ENCODE results near the gene CYP39A1. TPM values are rescaled to one million over a fixed set of nuclear protein-coding genes. Genes with fewer than 3 reads are reported as not detected.

The CYP39A1 gene
- total and polyA plus RNA-seq, 8 donors = 1.8 to 11.6 (median 7.8) TPM; not detected in 1

DNA sequence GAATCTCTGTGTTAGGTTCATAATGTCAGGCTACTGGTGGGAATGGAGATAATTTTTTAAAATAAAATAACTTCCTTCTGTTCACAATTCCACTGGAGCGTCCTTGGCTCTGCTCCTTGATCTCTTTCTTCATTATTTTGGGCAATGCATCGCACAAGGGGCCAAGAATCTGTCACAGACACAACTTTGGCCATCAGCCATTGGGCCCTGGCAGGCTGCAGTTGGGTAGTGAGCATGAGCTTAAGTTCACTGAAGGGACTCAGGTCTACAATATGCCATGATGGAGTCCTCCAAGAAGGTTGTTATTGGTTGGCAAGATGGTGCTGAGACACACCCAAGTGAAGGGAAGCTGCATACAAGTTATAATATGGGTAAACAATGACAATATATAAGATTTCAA lies 40.0 kb downstream of the CYP39A1 start:
- WGBS, 5 donors = 66 to 84% (median 81%) methylated on average over 2 of the region's 2 CpGs
- H3K9me3 ChIP-seq = no peaks in the 10 kb centered on the region
- H3K4me3 ChIP-seq = no peak overlapping the region
- no peaks in the 10 kb centered on the region for H3K27me3 ChIP-seq
- no peaks in the 10 kb centered on the region for H3K4me1 ChIP-seq
- intact Hi-C loops (cut with DNase I; ENCODE audit: low total_unique reads) = no loop called here
- H3K27ac ChIP-seq = no peak overlapping the region
- H3K36me3 ChIP-seq = no peaks in the 10 kb centered on the region
- no peak for DNase-seq
- no peak for TF ChIP-seq EP300 (IDR thresholded peaks at IDR 0.05)
- no peak for TF ChIP-seq CTCF (IDR thresholded peaks at IDR 0.05)
- no peak for TF ChIP-seq POLR2AphosphoS5 (IDR thresholded peaks at IDR 0.05)
- TF ChIP-seq POLR2A (IDR thresholded peaks at IDR 0.05) = no peak

GRCh38 chr6:46610862-46611553 lies 41.6 kb downstream of the CYP39A1 start:
- Histone ChIP-seq H3K27me3 (no peaks in the 10 kb centered on the region), H3K36me3 (no peaks in the 10 kb centered on the region), H3K9me3 (no peaks in the 10 kb centered on the region), H3K4me1 (no peaks in the 10 kb centered on the region), H3K4me3 (no peak overlapping the region), H3K27ac (no peak overlapping the region)
- TF ChIP-seq CTCF (IDR thresholded peaks at IDR 0.05) = no peak
- intact Hi-C loops (cut with DNase I; ENCODE audit: low total_unique reads) = no loop called here
- no peak for DNase-seq
- 65 to 77% (median 71%) methylated on average over 3 of the region's 3 CpGs for WGBS, 5 donors

- intact Hi-C loops (cut with DNase I; ENCODE audit: low total_unique reads) = no loop called here
- Histone ChIP-seq H3K9me3 (no peaks in the 10 kb centered on the region), H3K27me3 (no peaks in the 10 kb centered on the region), H3K4me3 (no peak overlapping the region), H3K27ac (no peak overlapping the region), H3K36me3 (no peaks in the 10 kb centered on the region), H3K4me1 (no peaks in the 10 kb centered on the region)
- peak in 1 of 2 donors; percentile 26 for DNase-seq
- WGBS, 5 donors = 70 to 87% (median 76%) methylated on average over 3 of the region's 3 CpGs
- no peak for TF ChIP-seq CTCF (IDR thresholded peaks at IDR 0.05)
- no peak for TF ChIP-seq EP300 (IDR thresholded peaks at IDR 0.05)
- TF ChIP-seq POLR2AphosphoS5 (IDR thresholded peaks at IDR 0.05) = no peak
- no peak for TF ChIP-seq POLR2A (IDR thresholded peaks at IDR 0.05)
Observed at GRCh38 chr6:46606338-46606737, 46.3 kb downstream of the CYP39A1 start.

DNA sequence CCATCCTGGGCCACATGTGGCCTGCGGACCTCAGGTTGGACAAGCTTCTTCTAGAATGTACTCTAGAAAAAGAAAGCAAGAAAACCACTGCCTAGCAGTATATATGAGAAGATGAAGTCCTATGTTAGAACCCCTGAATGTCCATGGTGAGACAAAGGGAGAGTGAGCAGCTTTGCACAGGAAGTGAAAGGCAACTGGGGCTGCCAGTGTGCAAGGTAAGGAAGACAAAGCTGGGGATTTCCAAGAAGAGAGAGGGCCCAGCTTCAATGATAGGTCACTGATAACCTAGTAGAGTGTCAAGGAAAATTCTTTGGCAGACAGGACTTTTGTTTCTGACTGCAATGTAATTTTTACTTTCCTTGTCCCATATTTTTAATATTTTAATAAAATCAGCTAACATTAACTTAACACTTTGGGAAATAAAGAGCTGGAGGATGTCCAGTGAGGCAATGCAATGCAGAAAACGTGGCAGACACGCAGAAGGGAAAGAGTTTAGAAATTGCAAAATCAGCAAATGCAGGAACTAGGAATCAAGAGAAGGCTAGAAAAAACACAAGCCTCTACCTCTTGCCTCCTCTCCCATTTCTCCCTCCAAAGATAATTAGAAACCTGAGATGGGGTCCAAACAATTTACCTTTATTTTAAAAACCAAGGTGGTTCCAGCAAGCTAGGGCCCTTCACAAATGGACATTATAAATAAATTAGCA lies 47.4 kb downstream of the CYP39A1 start:
- H3K4me1 ChIP-seq = no peaks in the 10 kb centered on the region
- H3K36me3 ChIP-seq = no peaks in the 10 kb centered on the region
- TF ChIP-seq POLR2AphosphoS5 (IDR thresholded peaks at IDR 0.05) = no peak
- TF ChIP-seq EP300 (IDR thresholded peaks at IDR 0.05) = no peak
- intact Hi-C loops (cut with DNase I; ENCODE audit: low total_unique reads) = no loop called here
- DNase-seq = no peak
- WGBS, 5 donors = 84 to 93% (median 90%) methylated on average over 3 of the region's 3 CpGs
- H3K9me3 ChIP-seq = no peaks in the 10 kb centered on the region
- no peak overlapping the region for H3K27ac ChIP-seq
- H3K4me3 ChIP-seq = no peak overlapping the region
- no peaks in the 10 kb centered on the region for H3K27me3 ChIP-seq

DNA sequence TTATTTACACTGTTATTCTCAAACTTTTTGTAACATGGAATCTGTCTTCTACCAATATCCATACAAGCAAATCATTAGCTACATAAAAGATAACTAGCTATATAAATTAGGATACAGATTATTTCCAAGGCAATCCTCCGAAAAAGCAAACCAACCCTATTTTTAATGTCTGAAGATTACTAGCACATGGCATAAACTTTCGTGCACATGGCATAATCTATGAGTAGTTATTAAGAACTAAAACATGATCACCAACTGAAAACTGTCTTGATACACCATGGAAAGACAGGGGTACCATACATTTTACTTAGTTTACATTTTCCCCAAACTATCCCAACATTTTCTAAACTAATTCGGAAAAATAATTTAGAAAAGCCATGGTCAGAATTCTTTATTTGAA lies 54.4 kb downstream of the CYP39A1 start:
- H3K4me1 ChIP-seq = no peaks in the 10 kb centered on the region
- no peak overlapping the region for H3K27ac ChIP-seq
- H3K4me3 ChIP-seq = no peak overlapping the region
- H3K27me3 ChIP-seq = no peaks in the 10 kb centered on the region
- WGBS, 5 donors = 82 to 90% (median 87%) methylated on average over 3 of the region's 3 CpGs
- H3K9me3 ChIP-seq = peaks cover 0 to 7% (median 0%) of the 10 kb centered on the region in 4 donors
- DNase-seq = no peak
- TF ChIP-seq EP300 (IDR thresholded peaks at IDR 0.05) (no peak), CTCF (IDR thresholded peaks at IDR 0.05) (no peak), POLR2AphosphoS5 (IDR thresholded peaks at IDR 0.05) (no peak), POLR2A (IDR thresholded peaks at IDR 0.05) (no peak)
- intact Hi-C loops (cut with DNase I; ENCODE audit: low total_unique reads) = no loop called here
- H3K36me3 ChIP-seq = no peaks in the 10 kb centered on the region

All from stomach (tissue), 9 donors.